Epithelial cell of esophagus (primary cell): ENCODE data around the gene RXRB.
A peak's percentile ranks its signal among the peaks of the same experiment; 100 is the strongest.

Experiments used
- DNase-seq: peaks from one replicate; pipeline ENCODE4 v3.0.0; 2010; ENCODE audit warnings: low read depth
- H3K4me3 ChIP-seq: 2 replicates; pipeline ENCODE4 v1.5.1; 2011; ENCODE audit warnings: mild to moderate bottlenecking, low read length, control low read depth
- TF ChIP-seq, protein P1 (sequence below): IDR thresholded peaks from 2 replicates; pipeline ENCODE4 v1.5.1; 2011; ENCODE audit warnings: low read depth, mild to moderate bottlenecking, low read length, control low read depth, inconsistent platforms; ENCODE audit not compliant: insufficient read depth; ENCODE audit errors: missing control alignments

RXRB gene

GRCh38 chr6:33194431-33194979 is 6.0 kb downstream of the RXRB start:
- no peak overlapping the region for H3K4me3 ChIP-seq
- no peak for DNase-seq
- TF ChIP-seq, protein P1, sequence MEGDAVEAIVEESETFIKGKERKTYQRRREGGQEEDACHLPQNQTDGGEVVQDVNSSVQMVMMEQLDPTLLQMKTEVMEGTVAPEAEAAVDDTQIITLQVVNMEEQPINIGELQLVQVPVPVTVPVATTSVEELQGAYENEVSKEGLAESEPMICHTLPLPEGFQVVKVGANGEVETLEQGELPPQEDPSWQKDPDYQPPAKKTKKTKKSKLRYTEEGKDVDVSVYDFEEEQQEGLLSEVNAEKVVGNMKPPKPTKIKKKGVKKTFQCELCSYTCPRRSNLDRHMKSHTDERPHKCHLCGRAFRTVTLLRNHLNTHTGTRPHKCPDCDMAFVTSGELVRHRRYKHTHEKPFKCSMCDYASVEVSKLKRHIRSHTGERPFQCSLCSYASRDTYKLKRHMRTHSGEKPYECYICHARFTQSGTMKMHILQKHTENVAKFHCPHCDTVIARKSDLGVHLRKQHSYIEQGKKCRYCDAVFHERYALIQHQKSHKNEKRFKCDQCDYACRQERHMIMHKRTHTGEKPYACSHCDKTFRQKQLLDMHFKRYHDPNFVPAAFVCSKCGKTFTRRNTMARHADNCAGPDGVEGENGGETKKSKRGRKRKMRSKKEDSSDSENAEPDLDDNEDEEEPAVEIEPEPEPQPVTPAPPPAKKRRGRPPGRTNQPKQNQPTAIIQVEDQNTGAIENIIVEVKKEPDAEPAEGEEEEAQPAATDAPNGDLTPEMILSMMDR, result no peak

- DNase-seq, result no peak
- no peak overlapping the region for H3K4me3 ChIP-seq
- TF ChIP-seq, protein P1, result no peak
Observed at GRCh38 chr6:33193619-33194018, 6.8 kb downstream of the RXRB start.

DNA sequence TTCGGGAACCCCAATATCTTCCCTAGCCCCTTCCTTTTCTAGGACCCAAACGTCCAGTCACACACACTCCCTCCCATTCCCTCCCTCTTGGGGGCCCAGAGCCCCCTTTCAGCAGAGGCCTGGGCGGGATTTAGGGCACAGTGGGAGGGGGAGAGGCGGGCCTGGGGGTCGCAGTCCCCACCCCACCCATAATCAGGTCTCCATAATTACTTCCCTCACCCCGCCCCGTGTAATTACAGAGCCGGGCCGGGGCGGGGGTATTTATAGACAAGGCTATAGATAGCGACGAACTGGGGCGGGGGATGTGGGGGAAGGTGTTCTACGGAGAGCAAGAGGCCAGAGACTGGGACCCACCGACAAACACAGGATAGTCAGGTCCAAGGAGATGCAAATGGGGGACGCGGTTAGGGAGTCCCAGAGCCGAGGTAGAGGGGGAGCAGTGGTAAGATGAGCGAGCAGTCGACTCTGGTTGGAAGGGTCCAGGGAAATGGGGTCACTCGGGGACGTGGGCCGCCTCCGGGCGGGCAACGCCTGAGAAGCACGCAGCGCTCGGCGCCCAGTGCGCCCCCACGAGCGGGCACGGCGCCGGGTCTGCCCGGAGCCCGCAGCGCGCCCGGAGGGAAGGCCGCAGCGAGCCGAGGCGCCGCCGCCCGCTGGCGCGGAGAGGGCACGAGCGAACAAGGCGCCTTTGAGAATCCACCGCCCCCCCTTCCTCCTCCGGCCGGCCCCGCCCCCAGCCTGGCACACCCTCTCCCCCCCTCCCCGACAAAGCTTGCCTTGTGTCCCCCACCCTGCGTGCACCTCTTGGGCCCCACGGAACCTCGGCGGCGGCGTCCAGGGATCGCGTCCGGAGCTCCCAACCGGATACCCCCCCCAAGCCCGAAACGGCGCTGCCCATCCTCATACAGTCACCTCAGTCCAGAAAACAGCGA is 7.5 kb downstream of the RXRB start:
- TF ChIP-seq, protein P1, result no peak
- peak overlapping the region; percentile 37 for H3K4me3 ChIP-seq
- DNase-seq, result peak; percentile 13

- H3K4me3 ChIP-seq, result peak within 1 kb of the TSS; percentile 37
- TF ChIP-seq, protein P1, result no peak
- no peak for DNase-seq
Observed at GRCh38 chr6:33192105-33192646, 8.3 kb downstream of the RXRB start, which contains the start of gene COL11A2. TSS of gene COL11A2 (minus strand) at chr6:33192467. CDS start at chr6:33192240, 227 bp downstream.

DNA sequence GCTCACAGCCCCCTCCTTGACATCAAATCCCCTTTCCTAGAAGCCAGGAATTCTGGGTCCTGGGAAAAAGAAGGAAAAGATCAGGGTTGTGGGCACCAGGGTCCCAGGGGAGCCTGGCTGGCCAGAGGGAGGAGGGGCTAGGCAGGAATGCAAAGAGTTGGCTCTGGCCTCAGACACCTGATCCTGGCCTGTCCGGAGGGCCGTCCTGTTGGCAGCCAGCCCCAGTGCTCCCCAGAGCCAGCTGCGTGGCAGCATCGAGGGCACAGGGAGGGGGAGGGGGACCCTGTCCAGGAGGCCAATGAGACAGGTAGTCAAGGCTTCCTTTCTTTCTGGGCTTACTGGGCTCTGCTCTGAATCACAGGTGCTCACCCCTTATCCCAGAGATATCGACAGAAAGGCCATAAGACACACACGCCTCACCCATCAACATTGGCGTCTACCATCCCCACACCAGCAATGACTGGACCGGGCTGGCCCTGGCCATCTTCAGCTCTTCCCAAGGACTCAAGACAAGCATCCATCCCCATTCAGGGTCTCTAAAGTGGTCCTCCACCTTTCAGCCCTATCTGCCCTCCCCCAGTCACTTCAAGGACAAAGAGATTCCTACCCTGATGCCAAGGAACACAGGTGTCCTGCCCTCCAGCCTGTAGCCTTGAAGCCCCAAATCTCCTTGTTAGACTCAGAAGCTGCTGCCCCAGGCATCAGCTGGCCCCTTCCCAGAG is 8.9 kb downstream of the RXRB start:
- TF ChIP-seq, protein P1, result no peak
- H3K4me3 ChIP-seq, result no peak overlapping the region
- no peak for DNase-seq

GRCh38 chr6:33190504-33191107 is 9.9 kb downstream of the RXRB start:
- no peak for DNase-seq
- H3K4me3 ChIP-seq, result no peak overlapping the region
- TF ChIP-seq, protein P1, result no peak
